Left ventricle myocardium superior (tissue), 1 donor: ENCODE data around the gene GALC. TPM values are rescaled to one million over a fixed set of nuclear protein-coding genes. Genes with fewer than 3 reads are reported as not detected.

Experiments
- ATAC-seq: fragments of 200-7000 bp; cut with Tn5 transposase; one replicate; pipeline ENCODE4 v1.9.1; 2020; ENCODE audit warnings: mild to moderate bottlenecking, moderate library complexity
- DNase-seq: peaks from one replicate; pipeline ENCODE4 v3.0.0-alpha.2; 2020
- intact Hi-C: fragments of 100-400 bp; cut with micrococcal nuclease; formaldehyde crosslinking; loops from one replicate; pipeline ENCODE4 v1.11.0; 2022
- total RNA-seq: library from RNA; stranded (reverse); fragmentation: NEBNext Ultra II Directional; extraction: Animal tissue kit (Norgen Biotek cat#: 25700); gene quantifications from one replicate; pipeline ENCODE4 v1.2.1, GENCODE V29; 2021
- donor health status: DM: no; HTN: yes; CAD: no; lungs with severe emphysema.

GALC gene
- total RNA-seq, 1 donor from 2014 or later, result 15.2 TPM

GRCh38 chr14:87971010-87971409 is 22.0 kb downstream of the GALC start:
- intact Hi-C loops, result no loop called here
- no peak for DNase-seq
- ATAC-seq, result no peak

- no peak for ATAC-seq
- no peak for DNase-seq
Observed at GRCh38 chr14:87967496-87967895, 25.5 kb downstream of the GALC start.

GRCh38 chr14:87966816-87967215 is 26.2 kb downstream of the GALC start:
- ATAC-seq, result no peak
- intact Hi-C loops, result no loop called here
- DNase-seq, result no peak

More at GRCh38 chr14:87967496-87967895, 25.5 kb downstream of the GALC start:
- intact Hi-C loops, result no loop called here

GRCh38 chr14:87961246-87961645 is 31.7 kb downstream of the GALC start:
- no peak for ATAC-seq
- intact Hi-C loops, result no loop called here
- no peak for DNase-seq

DNA sequence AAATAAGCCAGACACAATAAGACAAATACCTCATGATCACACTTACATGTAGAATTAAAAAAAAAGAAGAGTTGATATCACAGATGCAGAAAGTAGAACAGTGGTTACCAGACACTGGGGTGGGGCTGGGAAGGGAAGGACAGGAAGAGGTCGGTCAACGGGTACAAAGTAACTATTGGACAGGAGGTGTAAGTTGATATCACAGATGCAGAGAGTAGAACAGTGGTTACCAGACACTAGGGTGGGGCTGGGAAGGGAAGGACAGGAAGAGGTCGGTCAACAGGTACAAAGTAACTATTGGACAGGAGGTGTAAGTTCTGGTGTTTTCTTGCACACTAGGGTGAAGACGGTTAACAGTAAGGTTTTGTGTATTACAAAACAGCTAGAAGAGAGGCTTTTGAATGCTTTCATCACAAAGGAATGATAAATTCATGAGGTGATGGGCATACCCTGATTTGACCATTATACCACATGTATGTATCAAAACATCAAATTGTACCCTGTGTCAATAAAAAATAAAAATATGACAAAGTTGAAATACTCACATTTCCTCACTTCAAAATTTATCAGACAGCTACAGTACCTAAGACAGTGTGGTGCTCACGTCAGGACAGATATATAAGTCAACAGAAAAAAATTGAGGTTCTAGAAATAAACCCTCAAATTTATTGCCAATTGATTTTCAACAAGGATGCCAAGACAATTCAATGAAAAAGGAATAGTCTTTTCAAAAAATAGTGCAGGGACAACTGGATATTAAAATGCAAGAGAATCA is 32.8 kb downstream of the GALC start:
- ATAC-seq (no peak), DNase-seq (no peak)
- intact Hi-C loops, result no loop called here

GRCh38 chr14:87955501-87955900 is 37.5 kb downstream of the GALC start:
- DNase-seq (no peak), ATAC-seq (no peak)
- intact Hi-C loops, result no loop called here

DNA sequence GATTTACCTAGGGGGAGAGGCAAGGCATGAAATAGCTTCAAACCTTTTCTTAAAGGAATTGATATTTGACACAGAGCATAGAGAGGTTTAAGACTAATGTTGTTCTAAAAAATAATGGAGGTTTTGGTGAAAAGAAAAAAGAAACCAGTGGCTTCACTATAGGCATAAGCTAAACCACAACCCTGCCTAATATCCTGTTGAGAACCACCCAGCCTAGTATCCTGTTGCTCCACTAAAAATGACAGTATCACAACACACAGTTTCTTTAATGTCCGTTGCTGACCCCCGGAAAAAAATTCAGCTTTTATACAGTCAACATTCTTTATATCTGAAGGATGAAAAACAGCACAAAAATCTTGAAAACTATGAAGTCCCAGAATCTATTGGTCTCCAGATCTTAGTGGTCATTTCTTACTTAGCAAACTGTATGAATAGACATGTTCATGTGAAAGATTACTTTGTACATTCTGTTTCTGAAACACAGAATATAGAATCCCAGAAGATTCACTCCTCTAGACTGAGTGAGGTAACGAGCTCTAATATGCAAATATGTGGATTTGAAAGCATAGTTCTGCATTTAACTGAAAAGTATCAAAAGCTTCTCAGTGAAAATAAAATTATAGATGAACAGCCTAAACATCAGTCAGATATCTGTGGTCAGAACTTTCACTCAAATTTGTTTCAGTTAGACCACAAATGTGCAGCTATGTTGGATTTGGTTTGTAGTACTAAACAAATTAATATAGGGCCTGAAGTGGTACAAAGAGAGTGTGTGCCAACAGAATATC is 40.5 kb downstream of the GALC start:
- no peak for DNase-seq
- intact Hi-C loops, result no loop called here
- no peak for ATAC-seq

GRCh38 chr14:87944987-87945604 is 47.9 kb downstream of the GALC start:
- intact Hi-C loops, result loop anchor here (10.0 kb wide), 2 partner anchors 70 to 220 kb away; no protein-coding TSS in a partner anchor
- DNase-seq (no peak), ATAC-seq (no peak)

DNA sequence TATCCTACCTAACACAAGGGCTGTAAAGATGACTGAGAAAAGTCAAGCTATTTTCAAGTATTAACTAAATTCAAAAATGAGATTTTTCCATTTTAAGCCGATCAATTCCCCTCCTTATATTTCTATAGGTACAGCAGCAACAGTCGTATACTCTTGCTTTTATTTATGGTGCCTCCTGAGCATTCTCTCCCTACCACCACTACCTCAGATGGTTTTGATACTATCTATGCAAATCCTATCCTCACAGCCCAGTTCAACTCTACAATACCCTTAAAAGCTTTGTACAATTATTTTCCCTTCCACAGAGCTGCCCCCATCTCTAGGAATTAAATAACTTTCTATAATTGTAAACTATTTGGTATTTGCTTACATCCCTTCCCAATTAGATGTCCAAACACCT is 52.1 kb downstream of the GALC start:
- ATAC-seq (no peak), DNase-seq (no peak)
- intact Hi-C loops, result loop anchor here (10.0 kb wide), 2 partner anchors 74 to 224 kb away; no protein-coding TSS in a partner anchor

GRCh38 chr14:87940382-87940781 is 52.6 kb downstream of the GALC start:
- ATAC-seq, result no peak
- intact Hi-C loops, result loop anchor here (10.0 kb wide), 2 partner anchors 74 to 224 kb away; no protein-coding TSS in a partner anchor

DNA sequence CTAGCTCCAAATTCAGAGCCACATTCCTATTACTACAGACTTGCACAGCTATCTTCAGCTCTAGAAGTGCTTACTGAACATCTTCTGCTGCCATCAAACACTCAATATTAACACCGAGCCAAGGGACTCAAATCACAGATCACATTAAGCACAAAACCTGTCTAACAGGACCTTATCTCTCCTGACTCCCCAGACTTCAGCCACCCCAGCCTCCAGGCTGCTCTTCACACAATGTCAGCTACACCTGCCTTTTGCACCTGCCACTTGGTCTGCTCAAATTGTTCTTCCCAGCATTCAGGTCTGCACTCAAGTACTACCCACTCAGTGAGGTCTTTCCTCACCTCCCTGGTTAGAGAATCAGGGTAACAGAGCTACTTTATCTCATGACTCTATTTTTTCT is 57.1 kb downstream of the GALC start:
- DNase-seq, result no peak
- no peak for ATAC-seq
- intact Hi-C loops, result no loop called here

More at GRCh38 chr14:87940382-87940781, 52.6 kb downstream of the GALC start:
- DNase-seq, result no peak

- DNase-seq (no peak), ATAC-seq (no peak)
- intact Hi-C loops, result no loop called here
Observed at GRCh38 chr14:87935081-87935828, 57.7 kb downstream of the GALC start.

GRCh38 chr14:87934185-87934584 is 58.8 kb downstream of the GALC start:
- no peak for DNase-seq
- intact Hi-C loops, result no loop called here
- ATAC-seq, result no peak

DNA sequence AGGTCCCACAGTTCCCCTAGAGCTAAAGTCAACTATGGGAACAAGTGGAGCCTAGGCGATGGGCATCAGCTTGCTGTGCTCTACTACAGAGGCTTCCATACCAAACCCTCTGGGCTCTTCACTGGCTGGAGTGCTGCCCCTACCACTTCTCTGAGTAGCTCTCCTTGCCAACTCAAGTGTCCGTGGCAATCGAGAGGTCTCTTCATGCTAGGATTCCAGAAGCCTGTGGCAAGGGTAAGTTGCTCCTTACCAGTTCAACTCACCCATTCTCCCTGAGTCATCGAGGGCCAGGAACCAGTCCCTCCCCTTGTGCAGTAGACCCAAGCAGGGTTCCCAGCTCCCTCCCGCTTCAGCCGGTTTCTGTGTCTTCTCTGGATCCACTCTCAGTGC is 76.1 kb downstream of the GALC start:
- ATAC-seq (no peak), DNase-seq (no peak)
- intact Hi-C loops, result no loop called here

DNA sequence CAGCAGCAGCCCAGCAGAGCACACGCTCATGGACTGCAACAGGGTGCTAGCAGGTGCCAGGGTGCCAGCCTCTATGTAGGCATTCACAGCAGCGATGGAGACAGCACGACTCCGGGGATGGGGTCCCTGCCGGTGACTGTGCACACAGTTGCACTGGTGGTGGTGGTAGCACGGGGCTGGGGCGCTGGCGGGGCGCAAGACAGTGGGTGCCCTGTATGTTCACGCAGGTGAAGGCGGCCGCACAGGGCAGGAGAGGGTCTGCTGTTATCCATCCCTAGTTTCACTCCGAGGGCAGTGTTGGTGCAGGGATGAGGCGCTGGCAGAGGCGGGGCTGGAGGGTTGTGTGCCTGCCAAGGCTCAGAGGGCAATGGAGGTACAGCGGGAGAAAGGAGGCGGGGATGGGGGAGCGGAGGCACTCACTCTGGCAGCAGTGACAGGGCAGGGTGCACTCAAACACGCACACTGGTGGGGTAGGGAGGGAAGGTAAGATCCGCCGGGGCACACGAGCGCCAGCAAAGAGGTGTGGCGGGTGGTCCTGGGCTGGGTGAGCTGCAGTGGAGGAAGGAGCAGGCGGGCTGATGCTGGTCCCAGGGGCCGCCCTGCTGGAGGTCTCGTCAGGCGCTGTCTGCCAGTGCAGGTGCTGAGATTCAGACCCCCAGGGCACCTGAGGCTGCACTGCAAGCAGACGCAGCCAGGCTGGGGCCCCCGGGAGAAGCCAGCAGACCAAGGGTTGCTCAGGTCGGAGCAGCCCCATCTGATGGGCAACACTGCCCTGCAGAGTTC is 76.7 kb downstream of the GALC start:
- no peak for DNase-seq
- intact Hi-C loops, result no loop called here
- ATAC-seq, result no peak

DNA sequence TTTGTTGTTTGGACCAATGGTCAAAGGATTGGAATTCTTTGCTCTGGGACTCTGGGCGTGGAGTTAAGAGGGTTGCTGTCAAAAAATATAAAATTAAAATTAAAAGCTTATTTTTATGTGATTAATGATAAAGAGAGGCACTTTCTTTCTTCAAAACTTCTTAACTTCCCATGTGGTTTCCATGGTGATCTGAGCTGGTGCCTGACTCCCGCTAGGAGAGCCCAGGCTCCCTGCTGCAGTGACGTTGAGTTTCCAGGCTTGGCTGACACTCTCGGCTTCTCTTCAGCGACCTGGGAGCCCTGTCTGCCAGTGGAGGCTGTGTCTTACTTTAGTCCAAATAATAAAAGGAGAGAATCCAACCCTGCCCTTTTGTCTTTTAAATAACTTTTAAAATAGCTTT is 84.4 kb downstream of the GALC start:
- intact Hi-C loops, result no loop called here
- DNase-seq, result no peak
- ATAC-seq, result no peak

DNA sequence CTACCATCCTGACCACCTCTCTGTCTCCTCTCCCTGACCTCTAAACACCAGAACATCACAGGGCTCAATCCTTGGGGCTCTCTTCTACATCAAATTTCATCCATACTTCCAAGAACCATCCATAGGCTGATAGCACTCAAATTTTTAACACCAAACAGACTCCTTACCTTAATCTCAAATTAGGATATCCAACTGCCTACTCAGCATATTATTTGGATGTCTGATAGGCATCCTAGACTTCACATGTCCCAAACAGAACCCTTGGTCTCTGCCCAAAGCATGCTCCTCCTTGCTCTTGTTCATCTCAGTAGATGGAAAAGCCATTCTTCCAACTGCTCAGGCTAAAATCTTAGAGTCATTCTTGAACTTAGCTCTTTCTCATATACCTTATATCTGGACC is 91.3 kb downstream of the GALC start:
- ATAC-seq (no peak), DNase-seq (no peak)
- intact Hi-C loops, result no loop called here

DNA sequence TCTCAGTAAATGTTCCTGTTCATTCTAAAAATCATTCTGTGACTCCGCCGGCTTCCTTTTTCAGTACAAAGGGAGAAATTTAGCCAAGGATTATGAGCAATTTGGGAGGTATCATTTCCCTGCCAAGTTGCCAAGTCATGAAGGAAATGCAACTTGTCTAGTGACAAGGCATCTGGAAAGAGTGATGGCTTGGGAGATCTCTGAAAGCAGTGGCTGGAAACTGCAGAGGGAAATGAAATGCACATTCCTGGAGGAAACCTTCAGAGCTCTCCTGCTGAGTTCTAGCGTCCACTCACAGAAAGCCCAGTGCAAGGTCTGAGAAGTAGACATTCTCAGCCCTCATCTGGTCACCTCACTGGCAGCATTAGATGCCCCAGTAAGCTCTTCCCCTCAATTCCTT is 91.7 kb downstream of the GALC start:
- intact Hi-C loops, result no loop called here
- no peak for ATAC-seq
- DNase-seq, result no peak

- ATAC-seq (no peak), DNase-seq (no peak)
- intact Hi-C loops, result loop anchor here (5.0 kb wide), 1 partner anchor 92 kb away; no protein-coding TSS in a partner anchor
Observed at GRCh38 chr14:87899228-87899627, 93.8 kb downstream of the GALC start.
